GM20431 (cell line): ENCODE data around the gene LONRF3.

Experiments
- in situ Hi-C: fragments of 300-500 bp; cut with MseI, MboI; formaldehyde crosslinking; loops from one replicate; pipeline ENCODE4 v1.15.0; 2020; ENCODE audit warnings: low sequenced_read_pairs; ENCODE audit not compliant: unreplicated experiment

Gene LONRF3

GRCh38 chrX:118974088-118974907, at the start of gene LONRF3:
TSS of gene LONRF3 (plus strand) at chrX:118974618. CDS start at chrX:118974781, 163 bp downstream.
- in situ Hi-C loops = no loop called here

GRCh38 chrX:118928151-118928550, 46.3 kb upstream of the LONRF3 start:
- in situ Hi-C loops = no loop called here

- in situ Hi-C loops = no loop called here
Observed at GRCh38 chrX:118935352-118935751, 39.1 kb upstream of the LONRF3 start.

GRCh38 chrX:118941147-118941546, 33.3 kb upstream of the LONRF3 start:
- in situ Hi-C loops = no loop called here

- in situ Hi-C loops = no loop called here
Observed at GRCh38 chrX:118943102-118943501, 31.3 kb upstream of the LONRF3 start.

- in situ Hi-C loops = no loop called here
Observed at GRCh38 chrX:118945921-118946320, 28.5 kb upstream of the LONRF3 start.

- in situ Hi-C loops = no loop called here
Observed at GRCh38 chrX:118948270-118948669, 26.1 kb upstream of the LONRF3 start.

- in situ Hi-C loops = no loop called here
Observed at GRCh38 chrX:118961866-118962560, 12.4 kb upstream of the LONRF3 start.

- in situ Hi-C loops = no loop called here
Observed at GRCh38 chrX:118963159-118963558, 11.3 kb upstream of the LONRF3 start.

GRCh38 chrX:118964252-118964651, 10.2 kb upstream of the LONRF3 start:
- in situ Hi-C loops = no loop called here

GRCh38 chrX:118965395-118965794, 9.0 kb upstream of the LONRF3 start:
- in situ Hi-C loops = no loop called here

- in situ Hi-C loops = no loop called here
Observed at GRCh38 chrX:118968031-118968430, 6.4 kb upstream of the LONRF3 start.

GRCh38 chrX:118971552-118971951, 2.9 kb upstream of the LONRF3 start:
- in situ Hi-C loops = no loop called here

- in situ Hi-C loops = no loop called here
Observed at GRCh38 chrX:118973389-118974087, 880 bp upstream of the LONRF3 start.

- in situ Hi-C loops = no loop called here
Observed at GRCh38 chrX:118974908-118975671, 672 bp downstream of the LONRF3 start.

GRCh38 chrX:118975831-118976598, 1.6 kb downstream of the LONRF3 start:
- in situ Hi-C loops = no loop called here

- in situ Hi-C loops = no loop called here
Observed at GRCh38 chrX:118976599-118977340, 2.4 kb downstream of the LONRF3 start.

GRCh38 chrX:118977424-118977823, 3.0 kb downstream of the LONRF3 start:
- in situ Hi-C loops = no loop called here

GRCh38 chrX:118978451-118978850, 4.0 kb downstream of the LONRF3 start:
- in situ Hi-C loops = no loop called here
